Smooth muscle cell (in vitro differentiated cells): ENCODE data around the gene CEP104. TPM values are rescaled to one million over a fixed set of nuclear protein-coding genes. Genes with fewer than 3 reads are reported as not detected.

ENCODE experiments used
- DNase-seq: peaks from one replicate; lab custom pipeline; 2025; ENCODE audit not compliant: unreplicated experiment; lab: John Stamatoyannopoulos, UW
- H2AFZ ChIP-seq: fragments of 200-600 bp; sonication (generic); 2 replicates; pipeline ENCODE4 v1.6.0; 2016; ENCODE audit warnings: antibody characterized with exemption, low read depth, mild to moderate bottlenecking
- H3F3A ChIP-seq: fragments of 200-600 bp; sonication (generic); 2 replicates; pipeline ENCODE4 v1.6.0; 2017; ENCODE audit warnings: antibody characterized with exemption, low read depth
- H3K27ac ChIP-seq: fragments of 200-600 bp; sonication (generic); 2 replicates; pipeline ENCODE4 v1.5.1; 2016; ENCODE audit warnings: low read depth, mild to moderate bottlenecking
- H3K27me3 ChIP-seq: fragments of 200-600 bp; sonication (generic); 2 replicates; pipeline ENCODE4 v1.6.1; 2016; ENCODE audit warnings: low read depth, mild to moderate bottlenecking
- H3K36me3 ChIP-seq: fragments of 200-600 bp; sonication (generic); 2 replicates; pipeline ENCODE4 v1.5.1; 2016; ENCODE audit warnings: low read depth
- H3K4me1 ChIP-seq: fragments of 200-600 bp; sonication (generic); 2 replicates; pipeline ENCODE4 v1.5.1; 2016; ENCODE audit warnings: low read depth
- H3K4me2 ChIP-seq: fragments of 200-600 bp; sonication (generic); 2 replicates; pipeline ENCODE4 v1.6.0; 2016; ENCODE audit warnings: mild to moderate bottlenecking
- H3K4me3 ChIP-seq: fragments of 200-600 bp; sonication (generic); 2 replicates; pipeline ENCODE4 v1.5.1; 2016; ENCODE audit warnings: mild to moderate bottlenecking
- H3K79me2 ChIP-seq: fragments of 200-600 bp; sonication (generic); 2 replicates; pipeline ENCODE4 v1.6.0; 2016; ENCODE audit warnings: low read depth, mild to moderate bottlenecking
- H3K9ac ChIP-seq: fragments of 200-600 bp; sonication (generic); 2 replicates; pipeline ENCODE4 v1.6.0; 2016; ENCODE audit warnings: low read depth
- H3K9me3 ChIP-seq: fragments of 200-600 bp; sonication (generic); replicated peaks from 2 replicates; pipeline ENCODE4 v1.5.1; 2016; ENCODE audit warnings: low read depth
- H4K20me1 ChIP-seq: fragments of 200-600 bp; sonication (generic); 2 replicates; pipeline ENCODE4 v1.6.0; 2016; ENCODE audit warnings: low read depth
- CTCF ChIP-seq: fragments of 200-600 bp; sonication (generic); IDR thresholded peaks from 2 replicates; pipeline ENCODE4 v1.5.1; 2017; ENCODE audit warnings: borderline replicate concordance, mild to moderate bottlenecking, antibody characterized with exemption; ENCODE audit not compliant: insufficient read depth, poor library complexity, severe bottlenecking
- WGBS: methylation state at CpG from one replicate; pipeline ENCODE4 v1.1.7; 2016; ENCODE audit warnings: low lambda C conversion rate; 5-methylcytosine and 5-hydroxymethylcytosine counted together
- polyA plus RNA-seq: library from polyadenylated mRNA; unstranded; fragments of >200 nt; fragmentation: Nextera tagmentation; extraction: Ambion mirVana; gene quantifications from 2 replicates; pipeline ENCODE4 v1.2.1, GENCODE V29; 2016
- total RNA-seq: library from RNA; depleted of rRNA; stranded (reverse); fragments of >200 nt; gene quantifications from 2 replicates; pipeline ENCODE4 v1.2.3, GENCODE V29; 2014

CEP104 gene
- total and polyA plus RNA-seq, 2 experiments from 2014 or later = 16.8 to 25.4 TPM

- Histone ChIP-seq H3F3A (no peaks in the 10 kb centered on the region), H3K27me3 (no peaks in the 10 kb centered on the region), H3K4me1 (no peaks in the 10 kb centered on the region), H2AFZ (no peak overlapping the region), H4K20me1 (no peaks in the 10 kb centered on the region), H3K9me3 (no peaks in the 10 kb centered on the region), H3K4me3 (no peak overlapping the region), H3K36me3 (peaks cover 4% of the 10 kb centered on the region), H3K4me2 (no peak overlapping the region), H3K27ac (no peak overlapping the region), H3K9ac (no peak overlapping the region), H3K79me2 (no peaks in the 10 kb centered on the region)
- WGBS = 91% methylated on average over 28 of the region's 28 CpGs
- TF ChIP-seq CTCF = no peak
- DNase-seq = no peak
These were observed 39.0 kb downstream of the CEP104 start for GRCh38 chr1:3817821-3818597.

GRCh38 chr1:3817138-3817740 lies 39.8 kb downstream of the CEP104 start:
- DNase-seq = no peak
- Histone ChIP-seq H3K36me3 (peaks cover 4% of the 10 kb centered on the region), H3K9me3 (no peaks in the 10 kb centered on the region), H3K27me3 (no peaks in the 10 kb centered on the region), H3K79me2 (no peaks in the 10 kb centered on the region), H3K9ac (no peak overlapping the region), H3K4me2 (no peak overlapping the region), H3K4me1 (no peaks in the 10 kb centered on the region), H3K27ac (no peak overlapping the region), H2AFZ (no peak overlapping the region), H4K20me1 (no peaks in the 10 kb centered on the region), H3K4me3 (no peak overlapping the region), H3F3A (no peaks in the 10 kb centered on the region)
- no peak for TF ChIP-seq CTCF
- WGBS = 97% methylated on average over 17 of the region's 17 CpGs

GRCh38 chr1:3816331-3817137 lies 40.5 kb downstream of the CEP104 start:
- H3K9me3 ChIP-seq = no peaks in the 10 kb centered on the region
- peaks cover 4% of the 10 kb centered on the region for H3K36me3 ChIP-seq
- H3K4me2 ChIP-seq = no peak overlapping the region
- H3K27me3 ChIP-seq = no peaks in the 10 kb centered on the region
- H4K20me1 ChIP-seq = no peaks in the 10 kb centered on the region
- H3F3A ChIP-seq = no peaks in the 10 kb centered on the region
- no peak overlapping the region for H3K27ac ChIP-seq
- TF ChIP-seq CTCF = no peak
- no peak overlapping the region for H2AFZ ChIP-seq
- H3K9ac ChIP-seq = no peak overlapping the region
- no peak overlapping the region for H3K4me3 ChIP-seq
- no peaks in the 10 kb centered on the region for H3K4me1 ChIP-seq
- WGBS = 91% methylated on average over 38 of the region's 38 CpGs
- H3K79me2 ChIP-seq = no peaks in the 10 kb centered on the region
- no peak for DNase-seq
